H7 (cell line): ENCODE data around the gene ARHGEF3. TPM values are rescaled to one million over a fixed set of nuclear protein-coding genes. Genes with fewer than 3 reads are reported as not detected.

Experiments
- DNase-seq: peaks from one replicate; pipeline ENCODE4 v3.0.0; 2012
- H3K27me3 ChIP-seq: 2 replicates; pipeline ENCODE4 v1.6.0; 2011; ENCODE audit warnings: mild to moderate bottlenecking, low read length; ENCODE audit not compliant: control insufficient read depth, insufficient read depth
- H3K36me3 ChIP-seq: replicated peaks from 2 replicates; pipeline ENCODE4 v1.5.1; 2011; ENCODE audit warnings: low read length; ENCODE audit not compliant: control insufficient read depth, insufficient read depth
- H3K4me3 ChIP-seq: 2 replicates; pipeline ENCODE4 v1.5.1; 2011; ENCODE audit warnings: low read depth, mild to moderate bottlenecking, control low read depth, low read length, moderate library complexity; ENCODE audit not compliant: insufficient read depth
- total RNA-seq: library from RNA; depleted of rRNA; stranded (reverse); fragments of >200 nt; shearing (Covaris generic); gene quantifications from 2 replicates; pipeline ENCODE4 v1.2.3, GENCODE V29; 2014

Gene ARHGEF3
- total RNA-seq, 1 experiment from 2014 or later, result 3.6 TPM

GRCh38 chr3:56829533-56829932 lies 27.8 kb upstream of the ARHGEF3 start:
- no peaks in the 10 kb centered on the region for H3K27me3 ChIP-seq
- no peaks in the 10 kb centered on the region for H3K36me3 ChIP-seq
- DNase-seq, result no peak
- H3K4me3 ChIP-seq, result no peak overlapping the region

DNA sequence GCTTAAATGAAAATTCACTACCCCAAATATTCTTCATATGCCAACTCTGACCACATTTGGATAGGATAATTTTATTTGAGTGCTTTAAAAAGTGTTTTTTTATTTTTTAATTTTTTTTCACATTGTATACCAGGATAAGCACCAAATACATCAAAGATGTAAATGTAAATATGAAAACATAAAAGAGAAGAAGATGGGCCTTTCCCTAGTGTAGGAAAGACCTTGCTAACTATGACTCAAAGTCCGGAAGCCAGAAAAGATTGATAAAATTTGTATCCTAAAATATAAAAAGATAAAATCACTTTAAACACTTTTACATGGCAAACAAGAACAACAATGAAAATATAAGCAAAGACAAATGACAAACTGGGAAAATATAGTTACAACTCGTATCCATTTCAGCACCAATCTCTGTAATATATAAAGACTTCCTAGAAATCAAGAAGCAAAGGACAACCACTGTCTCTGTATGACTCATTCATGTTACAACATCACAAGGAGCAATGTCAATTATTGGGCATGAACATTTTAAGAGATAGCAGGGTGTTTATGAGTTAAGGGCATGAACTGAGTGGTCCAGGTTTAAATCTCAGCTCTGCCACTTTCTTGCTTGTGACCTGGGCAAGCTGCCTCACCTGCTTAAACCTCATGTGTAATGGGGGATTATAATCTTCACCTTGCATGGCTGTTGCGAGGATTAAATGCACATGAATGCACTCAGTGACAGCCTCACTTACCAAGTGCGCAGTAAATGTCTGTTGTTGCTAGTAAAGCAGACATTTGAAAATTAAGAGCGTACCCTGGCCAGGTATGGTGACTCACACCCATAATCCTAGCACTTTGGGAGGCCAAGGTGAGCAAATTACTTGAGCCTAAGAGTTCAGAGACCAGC lies 25.3 kb upstream of the ARHGEF3 start:
- Histone ChIP-seq H3K27me3 (no peaks in the 10 kb centered on the region), H3K36me3 (no peaks in the 10 kb centered on the region), H3K4me3 (no peak overlapping the region)
- DNase-seq, result no peak

DNA sequence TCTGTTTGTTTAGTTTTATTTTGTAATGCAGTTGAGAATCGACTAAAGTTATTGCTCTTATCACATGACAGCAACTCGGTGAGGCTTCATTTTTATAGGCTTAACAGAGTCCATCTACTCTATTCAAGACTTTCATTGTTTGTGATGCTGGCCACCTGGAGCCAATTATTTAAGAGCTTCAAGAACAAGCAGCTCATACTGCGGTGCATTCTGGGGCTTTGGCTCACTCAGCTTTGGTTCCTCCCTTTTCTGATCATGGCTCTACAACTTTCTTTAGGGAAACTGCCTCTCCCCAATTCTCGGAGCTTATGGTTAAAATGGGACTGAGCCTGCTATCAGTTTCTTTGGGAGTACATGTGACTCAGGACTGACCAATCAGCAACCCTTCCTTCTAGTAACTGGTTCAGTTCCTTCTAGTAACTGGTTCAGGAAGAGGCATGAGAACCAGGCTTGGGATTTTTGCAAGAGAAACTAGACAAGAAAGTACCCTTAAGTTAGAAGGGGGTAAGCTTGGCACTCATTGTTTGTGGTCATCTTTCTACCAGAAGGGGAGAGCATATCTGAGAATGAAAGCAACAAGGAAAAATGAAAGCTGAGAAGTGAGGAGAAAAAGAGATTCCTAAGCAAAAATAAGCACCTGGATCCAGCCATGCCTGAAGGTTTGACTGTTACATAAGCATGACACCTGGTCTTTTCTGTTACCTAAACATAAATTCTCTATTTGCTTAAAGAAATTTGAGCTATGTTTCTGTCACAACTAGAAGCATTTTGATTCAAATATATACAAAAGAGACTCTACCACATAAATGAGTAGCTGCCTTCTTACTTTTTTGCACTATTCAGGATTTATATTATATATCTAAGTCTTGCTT lies 24.1 kb upstream of the ARHGEF3 start:
- Histone ChIP-seq H3K27me3 (no peaks in the 10 kb centered on the region), H3K4me3 (no peak overlapping the region), H3K36me3 (no peaks in the 10 kb centered on the region)
- no peak for DNase-seq

GRCh38 chr3:56823984-56824703 lies 22.4 kb upstream of the ARHGEF3 start:
- Histone ChIP-seq H3K4me3 (no peak overlapping the region), H3K36me3 (no peaks in the 10 kb centered on the region), H3K27me3 (no peaks in the 10 kb centered on the region)
- DNase-seq, result no peak

DNA sequence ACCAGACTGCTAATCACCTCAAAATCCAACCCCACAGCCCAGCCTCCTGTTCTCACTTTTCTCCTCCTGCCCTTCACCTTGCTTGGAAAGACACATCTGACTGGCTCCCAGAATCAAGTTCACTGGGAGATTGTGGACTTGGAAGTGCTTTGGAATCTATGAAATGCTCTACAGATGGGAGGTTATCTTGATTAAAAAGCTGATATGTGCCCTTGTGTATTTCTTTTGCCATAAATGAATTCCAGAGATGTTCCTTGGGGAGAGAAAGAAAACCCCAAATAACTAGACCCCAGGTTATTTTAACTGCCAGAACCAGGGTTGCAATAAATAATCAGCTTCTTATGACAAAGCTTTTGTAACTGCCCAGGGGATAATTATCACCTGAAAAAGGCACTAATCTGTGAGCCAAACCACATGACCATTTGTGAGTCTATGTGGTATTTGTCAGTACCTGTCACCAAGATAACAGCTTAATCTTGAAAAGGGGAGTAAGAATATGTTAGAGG lies 21.7 kb upstream of the ARHGEF3 start:
- H3K27me3 ChIP-seq, result no peaks in the 10 kb centered on the region
- no peak overlapping the region for H3K4me3 ChIP-seq
- no peak for DNase-seq
- no peaks in the 10 kb centered on the region for H3K36me3 ChIP-seq

GRCh38 chr3:56822501-56822900 lies 20.8 kb upstream of the ARHGEF3 start:
- Histone ChIP-seq H3K36me3 (no peaks in the 10 kb centered on the region), H3K4me3 (no peak overlapping the region), H3K27me3 (no peaks in the 10 kb centered on the region)
- no peak for DNase-seq

GRCh38 chr3:56819016-56819809 lies 17.5 kb upstream of the ARHGEF3 start:
- H3K36me3 ChIP-seq, result no peaks in the 10 kb centered on the region
- H3K27me3 ChIP-seq, result no peaks in the 10 kb centered on the region
- no peak overlapping the region for H3K4me3 ChIP-seq
- DNase-seq, result no peak

DNA sequence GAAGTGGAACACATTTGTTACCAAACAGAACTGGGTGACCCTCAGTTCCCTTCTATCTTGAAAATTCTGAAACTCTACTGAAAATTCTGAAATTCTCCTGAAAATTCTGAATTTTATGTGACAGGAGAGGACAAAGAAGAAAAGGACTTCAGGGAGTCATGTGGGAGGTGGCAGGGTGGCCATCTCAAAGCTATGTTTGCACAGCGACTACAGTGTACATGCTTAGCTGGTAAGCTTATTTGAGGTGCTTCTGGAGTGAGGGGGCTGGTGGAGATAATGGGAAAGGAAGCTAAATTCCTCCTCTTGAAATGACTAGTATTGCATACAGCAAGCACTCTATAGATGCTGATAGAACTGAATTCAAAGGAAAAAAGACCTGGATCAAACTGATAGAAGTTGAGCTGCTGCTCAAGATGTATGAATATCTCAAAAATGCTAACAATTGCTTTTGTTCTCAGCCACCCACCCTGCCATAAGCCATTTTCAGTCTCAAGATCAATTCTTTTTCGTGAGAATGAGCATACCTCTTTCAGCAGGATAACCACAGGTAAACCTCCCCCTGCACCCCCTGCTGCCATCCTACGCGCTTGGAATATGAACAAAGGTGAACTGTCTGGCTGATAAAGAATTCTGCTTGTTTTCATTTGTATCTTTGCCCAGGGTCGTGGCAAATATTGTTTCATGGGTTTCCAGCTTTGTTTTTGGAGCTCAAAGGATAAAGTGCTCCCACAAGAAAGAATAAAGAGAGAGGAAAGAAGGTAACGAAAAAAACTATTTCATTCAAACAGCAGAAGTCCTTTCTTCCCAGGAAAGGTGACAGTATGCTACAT lies 16.6 kb upstream of the ARHGEF3 start:
- DNase-seq, result no peak
- no peaks in the 10 kb centered on the region for H3K27me3 ChIP-seq
- no peaks in the 10 kb centered on the region for H3K36me3 ChIP-seq
- H3K4me3 ChIP-seq, result no peak overlapping the region

DNA sequence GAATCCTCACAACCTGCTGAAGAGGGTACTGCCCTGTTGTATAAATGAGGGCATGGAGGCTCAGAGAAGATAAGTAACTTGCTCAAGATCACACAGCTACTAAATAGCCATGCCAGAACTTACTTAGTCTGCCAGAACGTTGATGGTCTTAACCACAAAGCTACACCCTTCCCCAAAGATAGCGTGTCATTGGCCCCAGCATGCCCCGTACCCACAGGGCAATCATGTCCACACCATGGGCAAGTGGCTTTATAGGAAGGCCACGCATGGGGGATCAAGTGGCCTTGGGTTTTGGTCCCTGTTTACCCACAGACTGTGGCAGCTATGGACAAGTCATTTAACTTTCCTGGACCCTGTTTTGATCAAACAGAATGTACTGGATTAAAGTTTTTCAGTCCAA lies 15.9 kb upstream of the ARHGEF3 start:
- Histone ChIP-seq H3K36me3 (no peaks in the 10 kb centered on the region), H3K27me3 (no peaks in the 10 kb centered on the region), H3K4me3 (no peak overlapping the region)
- DNase-seq, result no peak

- H3K27me3 ChIP-seq, result no peaks in the 10 kb centered on the region
- no peak overlapping the region for H3K4me3 ChIP-seq
- no peaks in the 10 kb centered on the region for H3K36me3 ChIP-seq
- no peak for DNase-seq
These were observed 14.3 kb upstream of the ARHGEF3 start for GRCh38 chr3:56816061-56816460.

- Histone ChIP-seq H3K36me3 (no peaks in the 10 kb centered on the region), H3K27me3 (no peaks in the 10 kb centered on the region), H3K4me3 (no peak overlapping the region)
- no peak for DNase-seq
These were observed 13.8 kb upstream of the ARHGEF3 start for GRCh38 chr3:56815589-56815988.

GRCh38 chr3:56813653-56813960 lies 11.9 kb upstream of the ARHGEF3 start:
- Histone ChIP-seq H3K4me3 (no peak overlapping the region), H3K36me3 (no peaks in the 10 kb centered on the region), H3K27me3 (no peaks in the 10 kb centered on the region)
- DNase-seq, result no peak
